ENCODE measurements around the gene AFAP1. TPM values are rescaled to one million over a fixed set of nuclear protein-coding genes. Genes with fewer than 3 reads are reported as not detected.
A peak's percentile ranks its signal among the peaks of the same experiment; 100 is the strongest.

The AFAP1 gene
- total RNA-seq, 1 donor from 2014 or later = 27.8 TPM

GRCh38 chr4:7763788-7764187, 175.9 kb downstream of the AFAP1 start:
- H3K9me3 Mint-ChIP-seq (ENCODE audit: unreplicated experiment) = no peaks in the 10 kb centered on the region
- H3K27ac Mint-ChIP-seq (ENCODE audit: unreplicated experiment) = no peak overlapping the region
- H3K27me3 Mint-ChIP-seq (ENCODE audit: unreplicated experiment) = peaks cover 3% of the 10 kb centered on the region
- H3K4me3 Mint-ChIP-seq (ENCODE audit: unreplicated experiment) = no peak overlapping the region
- no peaks in the 10 kb centered on the region for H3K4me1 Mint-ChIP-seq (ENCODE audit: unreplicated experiment)
- no peak for DNase-seq (ENCODE audit: low spot score)
- peaks cover 4% of the 10 kb centered on the region for H3K36me3 Mint-ChIP-seq (ENCODE audit: low read depth, unreplicated experiment)
- no peak for TF ChIP-seq CTCF (IDR thresholded peaks at IDR 0.05; ENCODE audit: unreplicated experiment)

- no peak overlapping the region for H3K4me3 Mint-ChIP-seq (ENCODE audit: unreplicated experiment)
- H3K27ac Mint-ChIP-seq (ENCODE audit: unreplicated experiment) = no peak overlapping the region
- H3K4me1 Mint-ChIP-seq (ENCODE audit: unreplicated experiment) = no peaks in the 10 kb centered on the region
- H3K27me3 Mint-ChIP-seq (ENCODE audit: unreplicated experiment) = peaks cover 3% of the 10 kb centered on the region
- TF ChIP-seq CTCF (IDR thresholded peaks at IDR 0.05; ENCODE audit: unreplicated experiment) = no peak
- no peaks in the 10 kb centered on the region for H3K36me3 Mint-ChIP-seq (ENCODE audit: low read depth, unreplicated experiment)
- DNase-seq (ENCODE audit: low spot score) = no peak
- no peaks in the 10 kb centered on the region for H3K9me3 Mint-ChIP-seq (ENCODE audit: unreplicated experiment)
Observed at GRCh38 chr4:7763106-7763505, 176.6 kb downstream of the AFAP1 start.

- H3K27me3 Mint-ChIP-seq (ENCODE audit: unreplicated experiment) = peaks cover 3% of the 10 kb centered on the region
- no peaks in the 10 kb centered on the region for H3K9me3 Mint-ChIP-seq (ENCODE audit: unreplicated experiment)
- H3K4me3 Mint-ChIP-seq (ENCODE audit: unreplicated experiment) = no peak overlapping the region
- TF ChIP-seq CTCF (IDR thresholded peaks at IDR 0.05; ENCODE audit: unreplicated experiment) = no peak
- H3K4me1 Mint-ChIP-seq (ENCODE audit: unreplicated experiment) = no peaks in the 10 kb centered on the region
- DNase-seq (ENCODE audit: low spot score) = no peak
- peaks cover 4% of the 10 kb centered on the region for H3K36me3 Mint-ChIP-seq (ENCODE audit: low read depth, unreplicated experiment)
- no peak overlapping the region for H3K27ac Mint-ChIP-seq (ENCODE audit: unreplicated experiment)
Observed at GRCh38 chr4:7762376-7763030, 177.2 kb downstream of the AFAP1 start.

- peaks cover 5% of the 10 kb centered on the region for H3K36me3 Mint-ChIP-seq (ENCODE audit: low read depth, unreplicated experiment)
- peak; percentile 78 for DNase-seq (ENCODE audit: low spot score)
- peaks cover 6% of the 10 kb centered on the region for H3K27me3 Mint-ChIP-seq (ENCODE audit: unreplicated experiment)
- TF ChIP-seq CTCF (IDR thresholded peaks at IDR 0.05; ENCODE audit: unreplicated experiment) = peak; percentile 82
- H3K4me1 Mint-ChIP-seq (ENCODE audit: unreplicated experiment) = no peaks in the 10 kb centered on the region
- no peak overlapping the region for H3K4me3 Mint-ChIP-seq (ENCODE audit: unreplicated experiment)
- no peak overlapping the region for H3K27ac Mint-ChIP-seq (ENCODE audit: unreplicated experiment)
- no peaks in the 10 kb centered on the region for H3K9me3 Mint-ChIP-seq (ENCODE audit: unreplicated experiment)
Observed at GRCh38 chr4:7761720-7762119, 177.9 kb downstream of the AFAP1 start.

GRCh38 chr4:7761312-7761711, 178.3 kb downstream of the AFAP1 start:
- Mint-ChIP-seq H3K27ac (ENCODE audit: unreplicated experiment) (no peak overlapping the region), H3K9me3 (ENCODE audit: unreplicated experiment) (no peaks in the 10 kb centered on the region)

More at GRCh38 chr4:7761312-7761711, 178.3 kb downstream of the AFAP1 start:
- peaks cover 6% of the 10 kb centered on the region for H3K27me3 Mint-ChIP-seq (ENCODE audit: unreplicated experiment)
- H3K4me3 Mint-ChIP-seq (ENCODE audit: unreplicated experiment) = no peak overlapping the region
- peaks cover 5% of the 10 kb centered on the region for H3K36me3 Mint-ChIP-seq (ENCODE audit: low read depth, unreplicated experiment)
- no peak for DNase-seq (ENCODE audit: low spot score)
- no peak for TF ChIP-seq CTCF (IDR thresholded peaks at IDR 0.05; ENCODE audit: unreplicated experiment)
- H3K4me1 Mint-ChIP-seq (ENCODE audit: unreplicated experiment) = no peaks in the 10 kb centered on the region

All from endothelial cell (in vitro differentiated cells).